ENCODE results near the gene CELF2.
"Not testable (repeated sequence)": the region's sequence is repeated elsewhere in the genome, so short reads cannot be mapped to it uniquely, and the experiment has no call there.

GRCh38 chr10:10999501-10999900, 18.2 kb upstream of the CELF2 start:
- not testable (repeated sequence) for TF ChIP-seq POLR2A, EP300, POLR2AphosphoS5 (IDR thresholded peaks at IDR 0.05)

Measured in suprapubic skin (tissue), 4 donors.